K562 (cell line): ENCODE data around the gene SIRPB1. TPM values are rescaled to one million over a fixed set of nuclear protein-coding genes. Genes with fewer than 3 reads are reported as not detected.

Experiments used
- ADNP ChIP-seq: fragments of 200-800 bp; sonication (Bioruptor generic); IDR thresholded peaks from 2 replicates; pipeline ENCODE4 v1.6.1; 2016; ENCODE audit warnings: missing genetic modification characterization, missing compliant biosample characterization
- BCOR ChIP-seq: fragments of 450-650 bp; IDR thresholded peaks from 2 replicates; pipeline ENCODE4 v1.6.1; 2016
- ETV1 ChIP-seq: fragments of 450-650 bp; conservative IDR thresholded peaks from 2 replicates; pipeline ENCODE4 v1.6.1; 2016; ENCODE audit warnings: missing genetic modification characterization, control low read depth, low read depth, missing compliant biosample characterization
- RBM39 ChIP-seq: fragments of 200-400 bp; formaldehyde crosslinking; optimal IDR thresholded peaks from 2 replicates; pipeline ENCODE3; 2018; ENCODE audit warnings: low read depth, low read length
- polyA plus RNA-seq, 8 experiments: library from polyadenylated mRNA; depleted of rRNA in 4 of 8; stranded (reverse) in 5 of 8; unstranded in 3 of 8; fragments of >200 nt; fragmentation: Nextera tagmentation in 2 of 8; fragmentation: Illumina TruSeq in 1 of 8; extraction: Ambion mirVana in 2 of 8; extraction: Trizol in 1 of 8; gene quantifications; 2 replicates each; pipeline versions ENCODE4 v1.2.1 to v1.2.3, GENCODE V29; 2011 to 2014; ENCODE audit warnings: inconsistent platforms in 1 of 8, missing spikeins in 1 of 8
- total RNA-seq, 7 experiments: library from RNA; depleted of rRNA in 6 of 7; stranded (reverse); fragments of >200 nt in 6 of 7; fragmentation: Illumina TruSeq in 2 of 7; extraction: Trizol in 2 of 7; gene quantifications; 2 replicates each; pipeline versions ENCODE4 v1.2.1 to v1.2.3, GENCODE V29; 2011 to 2021; ENCODE audit warnings: low replicate concordance in 1 of 7
- TF ChIP-seq, protein P1 (sequence below), 2 experiments: fragments of 450-650 bp in 1 of 2; sonication (generic) in 1 of 2; formaldehyde crosslinking in 1 of 2; IDR thresholded peaks; 2 replicates each; pipeline versions ENCODE4 v1.7.1 to v1.9.0; 2016 to 2022; ENCODE audit warnings: inconsistent platforms in 1 of 2, mild to moderate bottlenecking in 1 of 2, missing genetic modification reagents in 1 of 2
- TF ChIP-seq, protein P2 (sequence below): sonication (generic); formaldehyde crosslinking; IDR thresholded peaks from 2 replicates; pipeline ENCODE4 v1.8.1; 2023; ENCODE audit warnings: mild to moderate bottlenecking, missing genetic modification reagents
- TF ChIP-seq, protein P3 (sequence below): fragments of 250-450 bp; sonication (Bioruptor Pico); IDR thresholded peaks from 2 replicates; pipeline ENCODE4 v1.6.1; 2021; ENCODE audit warnings: mild to moderate bottlenecking

Gene SIRPB1
- total and polyA plus RNA-seq, 9 of the 15 experiments (the other 6 are each of a cell fraction or from before 2014, with no cell fraction given): not detected

DNA sequence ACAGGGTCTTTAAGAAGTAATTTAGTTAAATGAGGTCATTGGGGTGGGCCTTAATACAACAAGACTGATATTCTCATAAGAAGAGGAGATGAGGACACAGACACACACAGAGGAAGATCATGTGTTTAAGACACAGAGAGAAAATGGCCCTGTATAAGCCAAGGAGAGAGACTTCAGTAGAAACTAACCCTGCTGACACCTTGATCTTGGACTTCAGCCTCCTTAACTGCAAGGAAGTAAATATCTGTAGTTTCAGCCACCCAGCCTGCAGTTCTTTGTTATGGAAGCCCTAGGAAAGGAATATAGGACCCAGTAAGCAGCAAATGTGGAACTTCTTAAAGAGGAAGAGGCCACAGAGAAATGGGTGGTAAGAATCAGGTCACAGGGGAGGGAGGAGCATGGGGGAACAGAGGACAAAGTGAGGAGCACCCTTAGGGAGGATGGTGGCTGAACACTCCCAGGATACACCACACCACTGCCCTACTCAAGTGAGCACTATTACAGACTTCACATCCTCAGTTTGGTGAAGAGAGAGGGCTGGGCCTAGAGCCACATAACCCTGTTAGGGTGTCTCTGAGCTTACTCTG is 762 bp downstream of the SIRPB1 start (continued):
- TF ChIP-seq, protein P1, sequence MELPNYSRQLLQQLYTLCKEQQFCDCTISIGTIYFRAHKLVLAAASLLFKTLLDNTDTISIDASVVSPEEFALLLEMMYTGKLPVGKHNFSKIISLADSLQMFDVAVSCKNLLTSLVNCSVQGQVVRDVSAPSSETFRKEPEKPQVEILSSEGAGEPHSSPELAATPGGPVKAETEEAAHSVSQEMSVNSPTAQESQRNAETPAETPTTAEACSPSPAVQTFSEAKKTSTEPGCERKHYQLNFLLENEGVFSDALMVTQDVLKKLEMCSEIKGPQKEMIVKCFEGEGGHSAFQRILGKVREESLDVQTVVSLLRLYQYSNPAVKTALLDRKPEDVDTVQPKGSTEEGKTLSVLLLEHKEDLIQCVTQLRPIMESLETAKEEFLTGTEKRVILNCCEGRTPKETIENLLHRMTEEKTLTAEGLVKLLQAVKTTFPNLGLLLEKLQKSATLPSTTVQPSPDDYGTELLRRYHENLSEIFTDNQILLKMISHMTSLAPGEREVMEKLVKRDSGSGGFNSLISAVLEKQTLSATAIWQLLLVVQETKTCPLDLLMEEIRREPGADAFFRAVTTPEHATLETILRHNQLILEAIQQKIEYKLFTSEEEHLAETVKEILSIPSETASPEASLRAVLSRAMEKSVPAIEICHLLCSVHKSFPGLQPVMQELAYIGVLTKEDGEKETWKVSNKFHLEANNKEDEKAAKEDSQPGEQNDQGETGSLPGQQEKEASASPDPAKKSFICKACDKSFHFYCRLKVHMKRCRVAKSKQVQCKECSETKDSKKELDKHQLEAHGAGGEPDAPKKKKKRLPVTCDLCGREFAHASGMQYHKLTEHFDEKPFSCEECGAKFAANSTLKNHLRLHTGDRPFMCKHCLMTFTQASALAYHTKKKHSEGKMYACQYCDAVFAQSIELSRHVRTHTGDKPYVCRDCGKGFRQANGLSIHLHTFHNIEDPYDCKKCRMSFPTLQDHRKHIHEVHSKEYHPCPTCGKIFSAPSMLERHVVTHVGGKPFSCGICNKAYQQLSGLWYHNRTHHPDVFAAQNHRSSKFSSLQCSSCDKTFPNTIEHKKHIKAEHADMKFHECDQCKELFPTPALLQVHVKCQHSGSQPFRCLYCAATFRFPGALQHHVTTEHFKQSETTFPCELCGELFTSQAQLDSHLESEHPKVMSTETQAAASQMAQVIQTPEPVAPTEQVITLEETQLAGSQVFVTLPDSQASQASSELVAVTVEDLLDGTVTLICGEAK (IDR thresholded peaks at IDR 0.05): no peak
- TF ChIP-seq, protein P1 (CRISPR knock-in tag; IDR thresholded peaks at IDR 0.05): no peak
- TF ChIP-seq BCOR: no peak
- TF ChIP-seq ETV1 (tag): no peak
- TF ChIP-seq, protein P2, sequence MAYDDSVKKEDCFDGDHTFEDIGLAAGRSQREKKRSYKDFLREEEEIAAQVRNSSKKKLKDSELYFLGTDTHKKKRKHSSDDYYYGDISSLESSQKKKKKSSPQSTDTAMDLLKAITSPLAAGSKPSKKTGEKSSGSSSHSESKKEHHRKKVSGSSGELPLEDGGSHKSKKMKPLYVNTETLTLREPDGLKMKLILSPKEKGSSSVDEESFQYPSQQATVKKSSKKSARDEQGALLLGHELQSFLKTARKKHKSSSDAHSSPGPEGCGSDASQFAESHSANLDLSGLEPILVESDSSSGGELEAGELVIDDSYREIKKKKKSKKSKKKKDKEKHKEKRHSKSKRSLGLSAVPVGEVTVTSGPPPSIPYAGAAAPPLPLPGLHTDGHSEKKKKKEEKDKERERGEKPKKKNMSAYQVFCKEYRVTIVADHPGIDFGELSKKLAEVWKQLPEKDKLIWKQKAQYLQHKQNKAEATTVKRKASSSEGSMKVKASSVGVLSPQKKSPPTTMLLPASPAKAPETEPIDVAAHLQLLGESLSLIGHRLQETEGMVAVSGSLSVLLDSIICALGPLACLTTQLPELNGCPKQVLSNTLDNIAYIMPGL (CRISPR knock-in tag): no peak
- no peak for TF ChIP-seq ADNP (tag)
- no peak for TF ChIP-seq RBM39
- TF ChIP-seq, protein P3, sequence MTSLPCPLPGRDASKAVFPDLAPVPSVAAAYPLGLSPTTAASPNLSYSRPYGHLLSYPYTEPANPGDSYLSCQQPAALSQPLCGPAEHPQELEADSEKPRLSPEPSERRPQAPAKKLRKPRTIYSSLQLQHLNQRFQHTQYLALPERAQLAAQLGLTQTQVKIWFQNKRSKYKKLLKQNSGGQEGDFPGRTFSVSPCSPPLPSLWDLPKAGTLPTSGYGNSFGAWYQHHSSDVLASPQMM: no peak
- TF ChIP-seq, all 486 proteins: peak for 0
